Rectal smooth muscle tissue (tissue), 1 donor: ENCODE measurements around the gene PMPCB.
"Not testable (repeated sequence)": the region's sequence is repeated elsewhere in the genome, so short reads cannot be mapped to it uniquely, and the experiment has no call there.

Experiments used
- H3K27ac ChIP-seq: one replicate; pipeline ENCODE4 v1.7.0; 2013; ENCODE audit warnings: low read depth, low read length, inconsistent platforms
- H3K27me3 ChIP-seq: one replicate; pipeline ENCODE4 v1.7.0; 2013; ENCODE audit warnings: low read length; ENCODE audit not compliant: control insufficient read depth, insufficient read depth
- H3K36me3 ChIP-seq: one replicate; pipeline ENCODE4 v1.7.0; 2013; ENCODE audit warnings: low read length; ENCODE audit not compliant: control insufficient read depth, insufficient read depth
- H3K4me1 ChIP-seq: one replicate; pipeline ENCODE4 v1.7.0; 2013; ENCODE audit warnings: low read length; ENCODE audit not compliant: control insufficient read depth, insufficient read depth
- H3K4me3 ChIP-seq: one replicate; pipeline ENCODE4 v1.7.0; 2013; ENCODE audit warnings: low read length
- H3K9ac ChIP-seq: one replicate; pipeline ENCODE4 v1.7.0; 2013; ENCODE audit warnings: low read length

Gene PMPCB

GRCh38 chr7:103296901-103297836, at the start of gene PMPCB:
Gene PMPCB (plus strand): TSS chr7:103297435. CDS start chr7:103297460, 25 bp downstream.
- Histone ChIP-seq H3K27ac (peak within 1 kb of the TSS; percentile 75), H3K36me3 (peaks cover 11% of the 10 kb centered on the region), H3K27me3 (no peaks in the 10 kb centered on the region), H3K9ac (peak within 1 kb of the TSS; percentile 60), H3K4me3 (peak within 1 kb of the TSS; percentile 89), H3K4me1 (peaks cover 11% of the 10 kb centered on the region)

GRCh38 chr7:103253699-103254506, 43.3 kb upstream of the PMPCB start:
- not testable (repeated sequence) for H3K27me3 ChIP-seq, H3K27ac ChIP-seq, H3K4me1 ChIP-seq, H3K36me3 ChIP-seq, H3K4me3 ChIP-seq, H3K9ac ChIP-seq

DNA sequence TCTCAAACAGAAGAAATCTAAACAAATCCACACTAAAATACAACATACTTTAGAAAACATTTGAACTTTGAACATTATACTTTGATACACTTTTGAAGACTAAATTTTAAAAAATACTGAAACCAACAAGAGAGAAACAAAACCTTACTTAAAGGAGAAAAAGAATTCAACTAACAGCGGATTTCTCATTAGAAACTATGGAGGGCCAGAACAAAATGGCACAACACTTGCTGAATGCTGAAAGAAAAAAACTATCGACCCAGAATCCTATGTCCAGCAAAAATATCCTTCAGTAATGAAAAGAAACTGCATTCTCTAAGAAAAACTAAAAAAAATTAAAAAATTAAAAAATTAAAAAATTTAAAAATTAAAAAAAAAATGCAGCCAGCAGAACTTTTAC, 33.2 kb upstream of the PMPCB start:
- not testable (repeated sequence) for H3K36me3 ChIP-seq, H3K9ac ChIP-seq, H3K27me3 ChIP-seq, H3K4me1 ChIP-seq, H3K27ac ChIP-seq, H3K4me3 ChIP-seq

DNA sequence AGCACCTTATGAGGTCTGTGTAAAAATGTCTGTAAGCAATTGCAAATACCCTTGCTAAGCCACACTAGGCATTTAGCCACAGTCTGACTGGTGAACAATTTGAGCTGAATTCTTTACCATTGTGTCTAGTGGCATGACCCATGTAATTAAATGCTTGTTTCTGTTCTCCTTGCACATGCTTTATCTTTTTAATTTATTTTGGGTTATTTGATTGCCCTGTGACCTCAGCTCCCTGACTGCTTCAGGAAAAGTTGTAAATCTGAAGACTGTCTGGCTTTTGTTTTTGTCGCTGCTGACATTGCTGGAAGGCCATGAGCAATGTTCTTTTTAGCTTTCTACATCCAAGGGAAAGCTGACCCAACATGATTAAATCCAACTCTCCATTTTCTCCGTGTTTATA, 31.0 kb upstream of the PMPCB start:
- not testable (repeated sequence) for H3K4me1 ChIP-seq, H3K27me3 ChIP-seq, H3K27ac ChIP-seq, H3K9ac ChIP-seq, H3K4me3 ChIP-seq, H3K36me3 ChIP-seq

DNA sequence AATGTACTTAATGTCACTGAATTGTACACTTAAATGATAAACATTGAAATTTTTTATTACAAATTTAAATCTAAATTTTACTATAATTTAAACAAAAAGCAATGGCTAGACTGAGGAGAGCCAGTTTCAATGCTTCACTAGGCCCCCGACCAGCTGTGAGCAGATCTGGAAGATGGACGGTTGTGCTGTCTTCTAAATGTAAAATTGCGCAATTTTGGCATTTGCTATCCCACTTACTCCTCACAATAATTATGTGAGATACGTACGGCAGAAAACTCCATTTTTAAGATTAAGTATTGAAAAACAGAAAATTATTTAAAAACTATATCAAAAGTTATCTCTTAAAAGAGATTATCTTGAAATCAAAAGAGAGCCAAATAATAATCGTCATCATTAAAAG, 23.9 kb upstream of the PMPCB start:
- H3K27ac ChIP-seq, H3K36me3 ChIP-seq, H3K4me3 ChIP-seq, H3K4me1 ChIP-seq, H3K9ac ChIP-seq, H3K27me3 ChIP-seq: not testable (repeated sequence)

DNA sequence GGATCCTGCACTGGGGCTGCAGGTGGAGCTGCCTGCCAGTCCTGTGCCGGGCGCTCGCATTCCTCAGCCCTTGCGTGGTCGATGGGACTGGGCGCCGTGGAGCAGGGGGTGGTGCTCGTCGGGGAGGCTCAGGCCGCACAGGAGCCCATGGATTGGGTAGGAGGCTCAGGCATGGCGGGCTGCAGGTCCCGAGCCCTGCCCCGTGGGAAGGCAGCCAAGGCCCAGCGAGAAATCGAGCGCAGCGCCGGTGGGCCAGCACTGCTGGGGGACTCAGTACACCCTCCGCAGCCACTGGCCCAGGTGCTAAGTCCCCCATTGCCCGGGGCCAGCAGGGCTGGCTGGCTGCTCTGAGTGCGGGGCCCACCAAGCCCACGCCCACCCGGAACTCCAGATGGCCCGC, 22.4 kb upstream of the PMPCB start:
- not testable (repeated sequence) for H3K9ac ChIP-seq, H3K4me3 ChIP-seq, H3K36me3 ChIP-seq, H3K4me1 ChIP-seq, H3K27ac ChIP-seq, H3K27me3 ChIP-seq

- not testable (repeated sequence) for H3K9ac ChIP-seq, H3K4me1 ChIP-seq, H3K27ac ChIP-seq, H3K36me3 ChIP-seq, H3K4me3 ChIP-seq, H3K27me3 ChIP-seq
Observed at GRCh38 chr7:103278195-103278594, 19.0 kb upstream of the PMPCB start.

DNA sequence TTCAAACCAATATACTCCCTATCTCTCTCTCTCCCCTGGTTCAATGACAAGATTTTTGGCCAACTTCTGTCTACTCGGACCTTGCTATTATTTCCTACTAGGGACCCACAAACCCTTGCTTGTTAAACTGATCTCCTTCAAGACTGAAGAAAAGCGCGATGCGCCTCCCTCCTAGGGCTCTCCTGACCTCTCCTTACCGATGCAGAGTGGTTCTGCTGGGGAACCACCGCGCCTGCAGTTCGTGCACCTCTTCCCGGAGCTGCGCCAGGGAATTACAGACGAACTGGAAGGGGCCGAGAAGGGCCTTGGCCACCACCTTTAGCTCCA, 17.6 kb upstream of the PMPCB start:
- H3K27me3 ChIP-seq, H3K4me1 ChIP-seq, H3K27ac ChIP-seq, H3K9ac ChIP-seq, H3K36me3 ChIP-seq: not testable (repeated sequence)
- H3K4me3 ChIP-seq, result peak overlapping the region; percentile 73

- not testable (repeated sequence) for H3K4me1 ChIP-seq, H3K27ac ChIP-seq, H3K9ac ChIP-seq, H3K36me3 ChIP-seq, H3K27me3 ChIP-seq
- peak overlapping the region; percentile 73 for H3K4me3 ChIP-seq
Observed at GRCh38 chr7:103279963-103280802, 17.1 kb upstream of the PMPCB start.

GRCh38 chr7:103280803-103281155, 16.5 kb upstream of the PMPCB start:
- not testable (repeated sequence) for H3K27ac ChIP-seq

GRCh38 chr7:103282802-103283427, 14.3 kb upstream of the PMPCB start:
- not testable (repeated sequence) for H3K36me3 ChIP-seq, H3K4me3 ChIP-seq, H3K27ac ChIP-seq, H3K4me1 ChIP-seq, H3K9ac ChIP-seq, H3K27me3 ChIP-seq

More at GRCh38 chr7:103280803-103281155, 16.5 kb upstream of the PMPCB start:
- H3K4me1 ChIP-seq, H3K9ac ChIP-seq, H3K27me3 ChIP-seq, H3K36me3 ChIP-seq: not testable (repeated sequence)
- H3K4me3 ChIP-seq, result peak overlapping the region; percentile 73

DNA sequence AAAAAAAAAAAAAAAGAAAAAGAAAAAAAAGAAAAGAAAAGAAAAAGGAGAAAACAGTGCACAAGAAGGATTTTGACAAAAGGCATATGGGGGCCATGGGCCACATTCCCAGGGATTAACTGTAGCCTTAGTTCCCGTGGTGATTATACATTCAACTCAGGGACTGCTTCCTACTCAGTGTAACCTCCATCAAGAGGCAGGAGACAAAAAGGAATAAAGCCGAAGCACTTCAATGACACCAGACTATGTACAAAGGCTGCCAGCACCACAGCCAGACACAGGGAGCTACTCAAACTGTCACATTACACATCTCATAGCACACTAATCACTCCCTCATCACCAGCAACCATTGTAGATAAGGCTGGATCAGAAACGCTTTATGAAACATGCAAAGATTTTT, 5.1 kb upstream of the PMPCB start:
- Histone ChIP-seq H3K27ac (no peak overlapping the region), H3K9ac (no peak overlapping the region), H3K27me3 (no peaks in the 10 kb centered on the region), H3K4me3 (no peak overlapping the region), H3K36me3 (no peaks in the 10 kb centered on the region), H3K4me1 (no peaks in the 10 kb centered on the region)
